Ascending aorta (tissue), 2 donors: ENCODE results near the gene SPRED3. TPM values are rescaled to one million over a fixed set of nuclear protein-coding genes. Genes with fewer than 3 reads are reported as not detected.
"Not testable (repeated sequence)": the region's sequence is repeated elsewhere in the genome, so short reads cannot be mapped to it uniquely, and the experiment has no call there.

Source experiments
- DNase-seq, 2 donors: peaks; one replicate each; pipeline ENCODE4 v3.0.0-alpha.2; 2019; ENCODE audit warnings: low spot score in 2 of 2
- H3K27ac ChIP-seq, 2 donors: fragments of 200-600 bp; sonication (generic); one replicate each; pipeline ENCODE4 v1.5.1; 2016 to 2017; ENCODE audit warnings: mild to moderate bottlenecking in 1 of 2
- H3K27me3 ChIP-seq: fragments of 200-600 bp; sonication (generic); one replicate; pipeline ENCODE4 v1.5.1; 2017
- H3K36me3 ChIP-seq, 2 donors: fragments of 200-600 bp; sonication (generic); one replicate each; pipeline ENCODE4 v1.5.1; 2016
- H3K4me1 ChIP-seq, 2 donors: fragments of 200-600 bp; sonication (generic); one replicate each; pipeline ENCODE4 v1.5.1; 2016 to 2017; ENCODE audit warnings: mild to moderate bottlenecking in 1 of 2
- H3K4me3 ChIP-seq, 2 donors: fragments of 200-600 bp; sonication (generic); one replicate each; pipeline ENCODE4 v1.5.1; 2016 to 2017; ENCODE audit warnings: mild to moderate bottlenecking in 1 of 2
- H3K9me3 ChIP-seq, 2 donors: fragments of 200-600 bp; sonication (generic); one replicate each; pipeline ENCODE4 v1.5.1; 2016
- CTCF ChIP-seq, 3 experiments: fragments of 200-600 bp in 2 of 3; fragments of 450-650 bp in 1 of 3; sonication (generic) in 2 of 3; IDR thresholded peaks; one replicate each; pipeline ENCODE4 v1.5.1; 2016 to 2019; ENCODE audit warnings: antibody characterized with exemption in 3 of 3, mild to moderate bottlenecking in 1 of 3, moderate library complexity in 1 of 3
- intact Hi-C: fragments of 100-400 bp; cut with DNase I; formaldehyde crosslinking; loops from one replicate; pipeline ENCODE4 v1.15.1; 2023
- total RNA-seq: library from RNA; depleted of rRNA; stranded (reverse); fragments of >200 nt; gene quantifications from one replicate; pipeline ENCODE4 v1.1.0, GENCODE V29; 2016

Gene SPRED3
- total RNA-seq, 1 donor from 2014 or later = 18.3 TPM

GRCh38 chr19:38409631-38410133 is 21.2 kb downstream of the SPRED3 start:
- no peak for TF ChIP-seq CTCF (IDR thresholded peaks at IDR 0.05)
- DNase-seq = no peak
- Histone ChIP-seq H3K4me1 (no peaks in the 10 kb centered on the region), H3K9me3 (no peaks in the 10 kb centered on the region), H3K27me3 (no peaks in the 10 kb centered on the region), H3K27ac (no peak overlapping the region), H3K4me3 (no peak overlapping the region), H3K36me3 (peaks cover 12 to 19% of the 10 kb centered on the region in 2 donors)
- intact Hi-C loops = no loop called here

- H3K36me3 ChIP-seq = peaks cover 12% of the 10 kb centered on the region in 2 donors
- H3K27ac ChIP-seq, intact Hi-C loops, H3K9me3 ChIP-seq, H3K4me3 ChIP-seq, H3K27me3 ChIP-seq, H3K4me1 ChIP-seq, DNase-seq: not testable (repeated sequence)
These were observed 21.9 kb downstream of the SPRED3 start for GRCh38 chr19:38410407-38410806.

GRCh38 chr19:38411041-38411712 is 22.7 kb downstream of the SPRED3 start:
- H3K4me3 ChIP-seq = no peak overlapping the region
- intact Hi-C loops = no loop called here
- TF ChIP-seq CTCF (IDR thresholded peaks at IDR 0.05) = no peak
- H3K27ac ChIP-seq = no peak overlapping the region
- peaks cover 9 to 12% of the 10 kb centered on the region in 2 donors for H3K36me3 ChIP-seq
- H3K4me1 ChIP-seq = no peaks in the 10 kb centered on the region
- no peak for DNase-seq
- no peaks in the 10 kb centered on the region for H3K27me3 ChIP-seq
- no peaks in the 10 kb centered on the region for H3K9me3 ChIP-seq

- H3K4me1 ChIP-seq, DNase-seq, H3K9me3 ChIP-seq, H3K27ac ChIP-seq, H3K36me3 ChIP-seq, intact Hi-C loops, H3K27me3 ChIP-seq, H3K4me3 ChIP-seq: not testable (repeated sequence)
These were observed 23.4 kb downstream of the SPRED3 start for GRCh38 chr19:38411898-38412297.

- TF ChIP-seq CTCF (IDR thresholded peaks at IDR 0.05) = no peak
- intact Hi-C loops = no loop called here
- H3K4me3 ChIP-seq = no peak overlapping the region
- no peak for DNase-seq
- no peak overlapping the region for H3K27ac ChIP-seq
- H3K36me3 ChIP-seq = peaks cover 0 to 3% of the 10 kb centered on the region in 2 donors
- peaks cover 0 to under 1% of the 10 kb centered on the region in 2 donors for H3K4me1 ChIP-seq
- H3K9me3 ChIP-seq = no peaks in the 10 kb centered on the region
- no peaks in the 10 kb centered on the region for H3K27me3 ChIP-seq
These were observed 24.0 kb downstream of the SPRED3 start for GRCh38 chr19:38412491-38412890.

- H3K4me1 ChIP-seq = peaks cover 0 to 4% of the 10 kb centered on the region in 2 donors
- DNase-seq = no peak
- no peaks in the 10 kb centered on the region for H3K27me3 ChIP-seq
- no peak overlapping the region for H3K4me3 ChIP-seq
- TF ChIP-seq CTCF (IDR thresholded peaks at IDR 0.05) = no peak
- H3K27ac ChIP-seq = no peak overlapping the region
- no peaks in the 10 kb centered on the region for H3K9me3 ChIP-seq
- H3K36me3 ChIP-seq = peaks cover 0 to 3% of the 10 kb centered on the region in 2 donors
- intact Hi-C loops = no loop called here
These were observed 24.5 kb downstream of the SPRED3 start for GRCh38 chr19:38412961-38413360.
